Measurements from ENCODE around the gene SETD5. TPM values are rescaled to one million over a fixed set of nuclear protein-coding genes. Genes with fewer than 3 reads are reported as not detected.

The SETD5 gene
- total RNA-seq, 1 donor from 2014 or later = 164 TPM

DNA sequence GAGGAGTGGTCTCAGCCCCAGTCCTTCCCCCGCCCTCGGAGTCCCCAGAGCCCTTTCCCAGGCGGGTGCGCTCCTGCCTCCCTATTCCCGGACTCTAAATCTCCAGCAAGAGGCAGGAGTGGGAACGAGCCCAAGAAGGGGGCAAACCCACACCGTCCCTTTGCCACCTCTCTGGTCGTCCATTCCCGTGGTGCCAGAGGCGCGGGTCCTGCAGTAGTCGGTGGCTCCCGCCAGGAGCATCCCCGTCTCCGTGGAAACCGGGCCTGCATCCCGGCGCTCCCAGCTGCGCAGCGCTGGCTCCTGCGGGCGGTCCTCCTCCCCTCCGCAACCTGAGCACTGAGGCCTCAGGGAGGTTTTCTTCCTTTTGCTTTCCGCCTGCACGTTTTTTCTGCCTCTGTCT, 111.4 kb downstream of the SETD5 start:
- no peak overlapping the region for H3K4me3 Mint-ChIP-seq
- peaks cover 22% of the 10 kb centered on the region for H3K27me3 Mint-ChIP-seq
- H3K36me3 Mint-ChIP-seq (ENCODE audit: low read depth) = no peaks in the 10 kb centered on the region
- H3K27ac Mint-ChIP-seq = no peak overlapping the region
- H3K4me1 Mint-ChIP-seq = no peaks in the 10 kb centered on the region
- intact Hi-C loops (cut with micrococcal nuclease) = loop anchor here (10.0 kb wide), 1 partner anchor 534 kb away; no protein-coding TSS in a partner anchor
- no peaks in the 10 kb centered on the region for H3K9me3 Mint-ChIP-seq
- no peak for DNase-seq

DNA sequence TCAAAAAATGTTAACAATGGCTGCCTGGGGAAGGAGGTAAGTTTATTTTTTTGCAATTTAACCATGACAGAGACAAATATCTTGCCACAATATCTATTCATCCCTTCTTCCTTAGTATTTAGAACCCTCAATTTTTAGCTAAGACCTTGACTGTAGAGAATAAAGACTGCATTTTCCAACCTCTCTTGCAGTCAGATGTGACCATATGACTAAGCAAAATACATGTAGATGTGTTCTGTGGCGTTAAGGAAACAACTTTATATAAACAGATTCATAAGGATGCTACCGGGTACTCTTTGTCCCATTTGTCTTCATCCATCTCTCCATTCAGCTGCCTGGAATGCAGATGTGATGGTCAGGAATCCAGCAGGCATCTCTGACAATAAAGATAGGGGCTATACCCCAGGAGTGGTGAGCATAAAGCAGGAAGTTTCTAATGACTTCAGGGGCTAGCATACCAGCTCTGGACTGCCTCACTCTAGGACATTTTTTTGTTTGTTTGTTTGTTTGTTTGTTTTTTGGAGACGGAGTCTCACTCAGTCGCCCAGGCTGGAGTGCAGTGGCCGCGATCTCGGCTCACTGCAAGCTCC, 115.1 kb downstream of the SETD5 start:
- no peak for DNase-seq
- Mint-ChIP-seq H3K9me3 (no peaks in the 10 kb centered on the region), H3K27me3 (peaks cover 17% of the 10 kb centered on the region), H3K27ac (no peak overlapping the region), H3K36me3 (ENCODE audit: low read depth) (no peaks in the 10 kb centered on the region), H3K4me3 (no peak overlapping the region), H3K4me1 (no peaks in the 10 kb centered on the region)
- intact Hi-C loops (cut with micrococcal nuclease) = no loop called here

DNA sequence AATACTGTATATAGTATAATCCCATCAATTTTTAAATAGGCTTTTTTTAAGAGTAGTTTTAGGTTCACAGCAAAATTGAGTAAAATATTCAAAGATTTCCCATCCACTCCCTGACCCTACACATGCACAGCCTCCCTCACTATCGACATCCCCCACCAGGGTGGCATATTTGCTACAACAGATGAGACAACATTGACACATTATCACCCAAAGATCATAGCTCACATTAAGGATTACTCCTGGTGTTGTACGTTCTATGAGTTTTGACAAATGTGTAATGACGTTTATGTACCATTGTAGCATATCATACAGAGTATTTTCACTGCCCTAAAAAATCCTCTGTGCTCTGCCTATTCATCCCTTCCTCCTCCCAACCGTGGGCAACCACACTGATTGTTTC, 116.9 kb downstream of the SETD5 start:
- intact Hi-C loops (cut with micrococcal nuclease) = no loop called here
- DNase-seq = no peak
- no peaks in the 10 kb centered on the region for H3K4me1 Mint-ChIP-seq

GRCh38 chr3:9514956-9515355, 117.5 kb downstream of the SETD5 start:
- Mint-ChIP-seq H3K4me3 (no peak overlapping the region), H3K9me3 (no peaks in the 10 kb centered on the region), H3K36me3 (ENCODE audit: low read depth) (no peaks in the 10 kb centered on the region), H3K4me1 (no peaks in the 10 kb centered on the region), H3K27ac (no peak overlapping the region), H3K27me3 (peaks cover 11% of the 10 kb centered on the region)
- intact Hi-C loops (cut with micrococcal nuclease) = no loop called here
- no peak for DNase-seq

More for the DNA sequence above, 116.9 kb downstream of the SETD5 start:
- Mint-ChIP-seq H3K36me3 (ENCODE audit: low read depth) (no peaks in the 10 kb centered on the region), H3K4me3 (no peak overlapping the region), H3K27ac (no peak overlapping the region), H3K9me3 (no peaks in the 10 kb centered on the region), H3K27me3 (peaks cover 13% of the 10 kb centered on the region)

- Mint-ChIP-seq H3K27ac (no peak overlapping the region), H3K4me1 (no peaks in the 10 kb centered on the region), H3K9me3 (no peaks in the 10 kb centered on the region), H3K4me3 (no peak overlapping the region), H3K27me3 (peaks cover 31% of the 10 kb centered on the region), H3K36me3 (ENCODE audit: low read depth) (no peaks in the 10 kb centered on the region)
- no peak for DNase-seq
- intact Hi-C loops (cut with micrococcal nuclease) = no loop called here
Observed at GRCh38 chr3:9525078-9525477, 127.7 kb downstream of the SETD5 start.

Other genes with a start within 250 kb of the SETD5 start
- gene SRGAP3, start 148.0 kb upstream of the SETD5 start, total RNA-seq = 0.40 and 0.45 TPM in 2 replicates
- 58.6 and 64.2 TPM in 2 replicates for gene THUMPD3, start 34.6 kb upstream of the SETD5 start, total RNA-seq
- gene LHFPL4, start 156.2 kb downstream of the SETD5 start, total RNA-seq = not detected in 2 replicates

All from activated CD4-positive, alpha-beta T cell treated with anti-CD3 and anti-CD28 coated beads, Interleukin-2, amount 10 ng/mL, durations not matched to agents 24 days and 14 days (primary cell).